Measurements from ENCODE around the gene RAB7A. TPM values are rescaled to one million over a fixed set of nuclear protein-coding genes. Genes with fewer than 3 reads are reported as not detected.

RAB7A gene
- total and polyA plus RNA-seq, 10 of the 15 experiments (the other 5 are each of a cell fraction or from before 2014, with no cell fraction given): 40.3 to 212 (median 160) TPM

GRCh38 chr3:128709038-128709437, 16.9 kb upstream of the RAB7A start:
- intact Hi-C loops (cut with micrococcal nuclease; ENCODE audit: unreplicated experiment): no loop called here
- no peak for DNase-seq (ENCODE audit: low read depth, low spot score)
- ChIA-PET SMC1A (ENCODE audit: uncharacterized antibody, unreplicated experiment) (no interaction called here), RAD21 (ENCODE audit: unreplicated experiment) (no interaction called here), POLR2A (no interaction called here), CTCF (no interaction called here)
- H3K27ac ChIP-seq (ENCODE audit: control insufficient read depth, insufficient read depth): no peak overlapping the region
- H3K36me3 ChIP-seq (ENCODE audit: control insufficient read depth in 2 of 2, insufficient read depth in 2 of 2, low read length in 1 of 2): no peaks in the 10 kb centered on the region
- WGBS (ENCODE audit: insufficient coverage, insufficient replicate concordance, low lambda C conversion rate, missing lambda C conversion rate): 53% methylated on average over 4 of the region's 4 CpGs
- H3K4me2 ChIP-seq (ENCODE audit: control insufficient read depth, insufficient read depth): no peak overlapping the region
- H3K9ac ChIP-seq (ENCODE audit: control insufficient read depth, insufficient read depth, low read length): no peak overlapping the region
- no peak for ATAC-seq
- H3K9me3 ChIP-seq (replicated peaks; ENCODE audit: control insufficient read depth, insufficient read depth, low read length): no peaks in the 10 kb centered on the region
- no peaks in the 10 kb centered on the region for H3K27me3 ChIP-seq (replicated peaks in 1 of 2; ENCODE audit: control insufficient read depth in 2 of 2, insufficient read depth in 2 of 2, low read length in 1 of 2)
- H3K4me1 ChIP-seq (ENCODE audit: control insufficient read depth, insufficient read depth, low read length): no peaks in the 10 kb centered on the region
- no peak overlapping the region for H2AFZ ChIP-seq (ENCODE audit: control insufficient read depth, low read depth, low read length)
- no peak for FAIRE-seq
- in situ Hi-C loops (cut with MboI): no loop called here
- TF ChIP-seq SP1 (IDR thresholded peaks at IDR 0.05; ENCODE audit: low read depth, low read length) (no peak), TCF3 (IDR thresholded peaks at IDR 0.05; ENCODE audit: borderline replicate concordance, insufficient read depth, low read depth, low read length) (no peak)
- no peaks in the 10 kb centered on the region for H4K20me1 ChIP-seq (ENCODE audit: control insufficient read depth, insufficient read depth)
- no peaks in the 10 kb centered on the region for H3K79me2 ChIP-seq (ENCODE audit: control insufficient read depth, insufficient read depth, low read length)
- no TSS peak for BruUV-seq (replicated peaks)
- no peak overlapping the region for H3K4me3 ChIP-seq

- Histone ChIP-seq H3K27ac (ENCODE audit: control insufficient read depth, insufficient read depth) (no peak overlapping the region), H4K20me1 (ENCODE audit: control insufficient read depth, insufficient read depth) (no peaks in the 10 kb centered on the region), H3K4me1 (ENCODE audit: control insufficient read depth, insufficient read depth, low read length) (no peaks in the 10 kb centered on the region), H3K79me2 (ENCODE audit: control insufficient read depth, insufficient read depth, low read length) (no peaks in the 10 kb centered on the region), H3K9me3 (replicated peaks; ENCODE audit: control insufficient read depth, insufficient read depth, low read length) (no peaks in the 10 kb centered on the region; the same call in 2 of the 3 replicates), H3K36me3 (ENCODE audit: control insufficient read depth in 2 of 2, insufficient read depth in 2 of 2, low read length in 1 of 2) (no peaks in the 10 kb centered on the region), H3K4me2 (ENCODE audit: control insufficient read depth, insufficient read depth) (no peak overlapping the region), H2AFZ (ENCODE audit: control insufficient read depth, low read depth, low read length) (no peak overlapping the region), H3K9ac (ENCODE audit: control insufficient read depth, insufficient read depth, low read length) (no peak overlapping the region), H3K4me3 (no peak overlapping the region), H3K27me3 (replicated peaks in 1 of 2; ENCODE audit: control insufficient read depth in 2 of 2, insufficient read depth in 2 of 2, low read length in 1 of 2) (no peaks in the 10 kb centered on the region)
- ChIA-PET RAD21 (ENCODE audit: unreplicated experiment) (no interaction called here), SMC1A (ENCODE audit: uncharacterized antibody, unreplicated experiment) (no interaction called here), POLR2A (no interaction called here), CTCF (interaction anchor here (1.0 kb wide), 1 partner anchor 15 kb away, joined by 3 read pairs; no protein-coding TSS in a partner anchor)
- in situ Hi-C loops (cut with MboI) (no loop called here), intact Hi-C loops (cut with micrococcal nuclease; ENCODE audit: unreplicated experiment) (no loop called here)
- FAIRE-seq (no peak), DNase-seq (ENCODE audit: low read depth, low spot score) (no peak), ATAC-seq (no peak)
- 59% methylated on average over 6 of the region's 10 CpGs for WGBS (ENCODE audit: insufficient coverage, insufficient replicate concordance, low lambda C conversion rate, missing lambda C conversion rate)
- no TSS peak for BruUV-seq (replicated peaks)
- TF ChIP-seq, protein P1, sequence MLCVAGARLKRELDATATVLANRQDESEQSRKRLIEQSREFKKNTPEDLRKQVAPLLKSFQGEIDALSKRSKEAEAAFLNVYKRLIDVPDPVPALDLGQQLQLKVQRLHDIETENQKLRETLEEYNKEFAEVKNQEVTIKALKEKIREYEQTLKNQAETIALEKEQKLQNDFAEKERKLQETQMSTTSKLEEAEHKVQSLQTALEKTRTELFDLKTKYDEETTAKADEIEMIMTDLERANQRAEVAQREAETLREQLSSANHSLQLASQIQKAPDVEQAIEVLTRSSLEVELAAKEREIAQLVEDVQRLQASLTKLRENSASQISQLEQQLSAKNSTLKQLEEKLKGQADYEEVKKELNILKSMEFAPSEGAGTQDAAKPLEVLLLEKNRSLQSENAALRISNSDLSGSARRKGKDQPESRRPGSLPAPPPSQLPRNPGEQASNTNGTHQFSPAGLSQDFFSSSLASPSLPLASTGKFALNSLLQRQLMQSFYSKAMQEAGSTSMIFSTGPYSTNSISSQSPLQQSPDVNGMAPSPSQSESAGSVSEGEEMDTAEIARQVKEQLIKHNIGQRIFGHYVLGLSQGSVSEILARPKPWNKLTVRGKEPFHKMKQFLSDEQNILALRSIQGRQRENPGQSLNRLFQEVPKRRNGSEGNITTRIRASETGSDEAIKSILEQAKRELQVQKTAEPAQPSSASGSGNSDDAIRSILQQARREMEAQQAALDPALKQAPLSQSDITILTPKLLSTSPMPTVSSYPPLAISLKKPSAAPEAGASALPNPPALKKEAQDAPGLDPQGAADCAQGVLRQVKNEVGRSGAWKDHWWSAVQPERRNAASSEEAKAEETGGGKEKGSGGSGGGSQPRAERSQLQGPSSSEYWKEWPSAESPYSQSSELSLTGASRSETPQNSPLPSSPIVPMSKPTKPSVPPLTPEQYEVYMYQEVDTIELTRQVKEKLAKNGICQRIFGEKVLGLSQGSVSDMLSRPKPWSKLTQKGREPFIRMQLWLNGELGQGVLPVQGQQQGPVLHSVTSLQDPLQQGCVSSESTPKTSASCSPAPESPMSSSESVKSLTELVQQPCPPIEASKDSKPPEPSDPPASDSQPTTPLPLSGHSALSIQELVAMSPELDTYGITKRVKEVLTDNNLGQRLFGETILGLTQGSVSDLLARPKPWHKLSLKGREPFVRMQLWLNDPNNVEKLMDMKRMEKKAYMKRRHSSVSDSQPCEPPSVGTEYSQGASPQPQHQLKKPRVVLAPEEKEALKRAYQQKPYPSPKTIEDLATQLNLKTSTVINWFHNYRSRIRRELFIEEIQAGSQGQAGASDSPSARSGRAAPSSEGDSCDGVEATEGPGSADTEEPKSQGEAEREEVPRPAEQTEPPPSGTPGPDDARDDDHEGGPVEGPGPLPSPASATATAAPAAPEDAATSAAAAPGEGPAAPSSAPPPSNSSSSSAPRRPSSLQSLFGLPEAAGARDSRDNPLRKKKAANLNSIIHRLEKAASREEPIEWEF (IDR thresholded peaks at IDR 0.05; ENCODE audit: insufficient replicate concordance, low read depth, low read length): no peak
- no peak for TF ChIP-seq BCL11A (IDR thresholded peaks at IDR 0.05; ENCODE audit: low read depth, low read length)
- no peak for TF ChIP-seq IKZF1 (conservative IDR thresholded peaks at IDR 0.05)
- no peak for TF ChIP-seq CHD2 (IDR thresholded peaks at IDR 0.05; ENCODE audit: borderline replicate concordance, low read depth, low read length)
- TF ChIP-seq, protein P2, sequence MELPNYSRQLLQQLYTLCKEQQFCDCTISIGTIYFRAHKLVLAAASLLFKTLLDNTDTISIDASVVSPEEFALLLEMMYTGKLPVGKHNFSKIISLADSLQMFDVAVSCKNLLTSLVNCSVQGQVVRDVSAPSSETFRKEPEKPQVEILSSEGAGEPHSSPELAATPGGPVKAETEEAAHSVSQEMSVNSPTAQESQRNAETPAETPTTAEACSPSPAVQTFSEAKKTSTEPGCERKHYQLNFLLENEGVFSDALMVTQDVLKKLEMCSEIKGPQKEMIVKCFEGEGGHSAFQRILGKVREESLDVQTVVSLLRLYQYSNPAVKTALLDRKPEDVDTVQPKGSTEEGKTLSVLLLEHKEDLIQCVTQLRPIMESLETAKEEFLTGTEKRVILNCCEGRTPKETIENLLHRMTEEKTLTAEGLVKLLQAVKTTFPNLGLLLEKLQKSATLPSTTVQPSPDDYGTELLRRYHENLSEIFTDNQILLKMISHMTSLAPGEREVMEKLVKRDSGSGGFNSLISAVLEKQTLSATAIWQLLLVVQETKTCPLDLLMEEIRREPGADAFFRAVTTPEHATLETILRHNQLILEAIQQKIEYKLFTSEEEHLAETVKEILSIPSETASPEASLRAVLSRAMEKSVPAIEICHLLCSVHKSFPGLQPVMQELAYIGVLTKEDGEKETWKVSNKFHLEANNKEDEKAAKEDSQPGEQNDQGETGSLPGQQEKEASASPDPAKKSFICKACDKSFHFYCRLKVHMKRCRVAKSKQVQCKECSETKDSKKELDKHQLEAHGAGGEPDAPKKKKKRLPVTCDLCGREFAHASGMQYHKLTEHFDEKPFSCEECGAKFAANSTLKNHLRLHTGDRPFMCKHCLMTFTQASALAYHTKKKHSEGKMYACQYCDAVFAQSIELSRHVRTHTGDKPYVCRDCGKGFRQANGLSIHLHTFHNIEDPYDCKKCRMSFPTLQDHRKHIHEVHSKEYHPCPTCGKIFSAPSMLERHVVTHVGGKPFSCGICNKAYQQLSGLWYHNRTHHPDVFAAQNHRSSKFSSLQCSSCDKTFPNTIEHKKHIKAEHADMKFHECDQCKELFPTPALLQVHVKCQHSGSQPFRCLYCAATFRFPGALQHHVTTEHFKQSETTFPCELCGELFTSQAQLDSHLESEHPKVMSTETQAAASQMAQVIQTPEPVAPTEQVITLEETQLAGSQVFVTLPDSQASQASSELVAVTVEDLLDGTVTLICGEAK (IDR thresholded peaks at IDR 0.05; ENCODE audit: borderline replicate concordance): no peak
- TF ChIP-seq SIN3A (IDR thresholded peaks at IDR 0.05; ENCODE audit: low read depth, low read length): no peak
Measured at GRCh38 chr3:128709506-128710210, 16.3 kb upstream of the RAB7A start.

All from GM12878 (cell line).